ENCODE data around the gene KRI1. TPM values are rescaled to one million over a fixed set of nuclear protein-coding genes. Genes with fewer than 3 reads are reported as not detected.

Gene KRI1
- total RNA-seq, 2 donors from 2014 or later = 14.4 to 37.7 TPM

DNA sequence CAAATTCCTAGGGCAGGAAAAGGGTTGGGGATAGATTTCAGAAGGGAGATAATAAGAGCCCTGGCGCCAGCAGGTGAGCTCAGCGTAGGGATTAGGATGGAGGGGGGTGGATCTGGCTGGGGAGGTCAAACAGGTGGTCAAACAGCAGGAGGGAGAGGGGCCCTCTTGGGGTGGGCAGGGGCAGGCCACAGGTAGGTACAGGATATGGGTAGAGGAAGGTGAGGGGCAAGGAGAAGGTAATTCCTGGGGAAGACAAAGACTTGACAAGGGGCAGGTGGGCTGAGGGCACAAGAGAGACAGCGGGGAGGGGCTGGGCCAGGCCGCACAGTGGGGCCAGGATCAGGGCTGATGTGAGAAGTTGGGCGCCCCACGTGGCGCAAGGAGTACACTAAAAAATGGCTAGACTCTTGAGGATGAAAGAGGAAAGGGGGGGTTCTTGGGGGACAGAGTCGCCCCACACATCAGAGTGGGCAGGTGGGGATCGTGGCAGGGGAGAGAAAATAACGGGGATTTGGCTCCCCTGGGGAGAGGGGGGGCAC lies 713 bp downstream of the KRI1 start:
- H3K27me3 ChIP-seq (replicated peaks; ENCODE audit: insufficient read depth) = no peaks in the 10 kb centered on the region
- H3K4me1 ChIP-seq (ENCODE audit: control insufficient read depth in 1 of 2, low read depth in 2 of 2) = peaks cover 28 to 37% of the 10 kb centered on the region in 2 donors
- H3K9me3 ChIP-seq = no peaks in the 10 kb centered on the region
- H3K27ac ChIP-seq = peak overlapping the region; percentile 77 to 81
- peaks cover 3% of the 10 kb centered on the region for H3K36me3 ChIP-seq
- ATAC-seq (ENCODE audit: insufficient number of reproducible peaks, low FRiP score, low read depth) (no peak), DNase-seq (ENCODE audit: low spot score) (no peak)
- TF ChIP-seq, protein P1, sequence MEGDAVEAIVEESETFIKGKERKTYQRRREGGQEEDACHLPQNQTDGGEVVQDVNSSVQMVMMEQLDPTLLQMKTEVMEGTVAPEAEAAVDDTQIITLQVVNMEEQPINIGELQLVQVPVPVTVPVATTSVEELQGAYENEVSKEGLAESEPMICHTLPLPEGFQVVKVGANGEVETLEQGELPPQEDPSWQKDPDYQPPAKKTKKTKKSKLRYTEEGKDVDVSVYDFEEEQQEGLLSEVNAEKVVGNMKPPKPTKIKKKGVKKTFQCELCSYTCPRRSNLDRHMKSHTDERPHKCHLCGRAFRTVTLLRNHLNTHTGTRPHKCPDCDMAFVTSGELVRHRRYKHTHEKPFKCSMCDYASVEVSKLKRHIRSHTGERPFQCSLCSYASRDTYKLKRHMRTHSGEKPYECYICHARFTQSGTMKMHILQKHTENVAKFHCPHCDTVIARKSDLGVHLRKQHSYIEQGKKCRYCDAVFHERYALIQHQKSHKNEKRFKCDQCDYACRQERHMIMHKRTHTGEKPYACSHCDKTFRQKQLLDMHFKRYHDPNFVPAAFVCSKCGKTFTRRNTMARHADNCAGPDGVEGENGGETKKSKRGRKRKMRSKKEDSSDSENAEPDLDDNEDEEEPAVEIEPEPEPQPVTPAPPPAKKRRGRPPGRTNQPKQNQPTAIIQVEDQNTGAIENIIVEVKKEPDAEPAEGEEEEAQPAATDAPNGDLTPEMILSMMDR (IDR thresholded peaks at IDR 0.05) = no peak
- H3K4me3 ChIP-seq = peak overlapping the region; percentile 96

DNA sequence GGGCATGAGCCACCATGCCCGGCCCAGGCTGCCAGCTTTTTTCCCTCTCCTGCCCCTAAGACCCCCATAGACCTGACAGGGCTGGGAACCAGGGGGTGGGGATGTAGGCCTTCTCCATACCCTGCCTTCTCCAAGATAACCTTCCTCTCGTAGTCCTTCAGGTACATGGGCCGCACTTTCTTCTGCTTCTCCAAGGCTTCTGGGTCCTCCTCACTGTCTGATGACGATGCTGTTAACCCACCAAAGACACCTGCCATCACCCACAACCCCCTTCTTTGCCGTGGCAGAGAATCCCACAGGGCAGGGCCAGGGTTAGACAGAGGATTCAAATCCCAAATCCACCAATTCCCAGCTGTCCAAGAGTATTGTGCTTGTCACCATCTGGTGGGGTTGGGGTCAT lies 3.2 kb downstream of the KRI1 start:
- ATAC-seq (ENCODE audit: insufficient number of reproducible peaks, low FRiP score, low read depth) (no peak), DNase-seq (ENCODE audit: low spot score) (no peak)
- H3K36me3 ChIP-seq = peaks cover 25% of the 10 kb centered on the region
- no peaks in the 10 kb centered on the region for H3K27me3 ChIP-seq (replicated peaks; ENCODE audit: insufficient read depth)
- no peak overlapping the region for H3K27ac ChIP-seq
- peaks cover 17 to 24% of the 10 kb centered on the region in 2 donors for H3K4me1 ChIP-seq (ENCODE audit: control insufficient read depth in 1 of 2, low read depth in 2 of 2)
- H3K9me3 ChIP-seq = no peaks in the 10 kb centered on the region
- H3K4me3 ChIP-seq = no peak overlapping the region
- TF ChIP-seq, protein P1 (IDR thresholded peaks at IDR 0.05) = no peak

DNA sequence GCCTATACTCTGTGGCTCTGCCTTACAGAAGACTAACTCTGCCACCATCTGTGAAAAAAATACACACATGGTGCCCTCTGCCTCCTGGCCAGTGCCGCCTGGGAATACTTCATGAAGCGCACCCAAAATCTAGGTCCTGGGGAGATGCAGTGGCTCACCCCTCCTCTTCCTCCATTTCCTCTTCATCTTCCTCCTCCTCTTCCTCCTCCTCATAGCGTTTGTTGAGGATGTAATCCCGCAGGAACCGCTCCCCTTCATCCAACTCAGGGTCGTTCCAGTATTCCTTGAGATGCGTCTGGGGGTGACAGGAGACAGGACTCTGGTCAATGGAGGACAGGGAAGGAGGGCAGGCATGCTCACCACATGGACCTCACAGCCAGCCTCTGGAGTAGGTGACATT lies 5.7 kb downstream of the KRI1 start:
- Histone ChIP-seq H3K36me3 (peaks cover 41% of the 10 kb centered on the region), H3K27ac (no peak overlapping the region), H3K27me3 (replicated peaks; ENCODE audit: insufficient read depth) (no peaks in the 10 kb centered on the region), H3K9me3 (no peaks in the 10 kb centered on the region), H3K4me3 (no peak overlapping the region), H3K4me1 (ENCODE audit: control insufficient read depth in 1 of 2, low read depth in 2 of 2) (peaks cover 4 to 7% of the 10 kb centered on the region in 2 donors)
- ATAC-seq (ENCODE audit: insufficient number of reproducible peaks, low FRiP score, low read depth) (no peak), DNase-seq (ENCODE audit: low spot score) (no peak)
- TF ChIP-seq, protein P1 (IDR thresholded peaks at IDR 0.05) = no peak

DNA sequence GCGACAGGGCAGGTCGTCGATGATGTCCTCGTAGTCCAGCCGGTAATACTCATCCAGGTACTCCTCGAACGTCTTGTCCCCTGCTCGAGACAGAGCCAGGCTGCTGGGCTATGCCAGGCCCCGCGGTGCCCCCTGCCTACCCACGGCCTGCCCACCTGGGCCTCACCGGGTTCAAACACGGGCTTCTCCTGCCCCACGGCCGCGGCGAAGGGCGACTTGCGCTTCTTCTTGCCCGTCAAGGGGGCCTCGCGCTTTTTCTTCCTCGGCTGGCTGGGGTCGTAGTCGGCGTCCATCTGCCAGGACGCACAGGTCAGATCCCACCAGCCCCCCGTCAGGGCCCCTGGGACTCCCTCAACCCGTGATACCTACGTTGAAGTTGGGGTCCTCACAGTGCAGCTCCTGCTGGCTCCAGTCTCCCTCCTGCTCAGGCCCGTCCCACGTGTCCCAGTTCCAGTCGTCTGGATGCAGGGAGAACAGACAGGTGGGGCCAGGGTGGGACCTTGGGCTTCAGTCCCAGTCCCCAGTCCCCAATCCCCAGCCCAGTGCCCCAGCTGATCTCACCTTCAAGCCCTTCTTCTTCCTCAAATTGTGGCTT lies 8.1 kb downstream of the KRI1 start:
- Histone ChIP-seq H3K4me1 (ENCODE audit: control insufficient read depth in 1 of 2, low read depth in 2 of 2) (no peaks in the 10 kb centered on the region), H3K9me3 (no peaks in the 10 kb centered on the region), H3K27ac (no peak overlapping the region), H3K27me3 (replicated peaks; ENCODE audit: insufficient read depth) (no peaks in the 10 kb centered on the region), H3K4me3 (no peak overlapping the region), H3K36me3 (peaks cover 50% of the 10 kb centered on the region)
- DNase-seq (ENCODE audit: low spot score) = no peak
- ATAC-seq (ENCODE audit: insufficient number of reproducible peaks, low FRiP score, low read depth) = no peak
- TF ChIP-seq, protein P1 (IDR thresholded peaks at IDR 0.05) = no peak

DNA sequence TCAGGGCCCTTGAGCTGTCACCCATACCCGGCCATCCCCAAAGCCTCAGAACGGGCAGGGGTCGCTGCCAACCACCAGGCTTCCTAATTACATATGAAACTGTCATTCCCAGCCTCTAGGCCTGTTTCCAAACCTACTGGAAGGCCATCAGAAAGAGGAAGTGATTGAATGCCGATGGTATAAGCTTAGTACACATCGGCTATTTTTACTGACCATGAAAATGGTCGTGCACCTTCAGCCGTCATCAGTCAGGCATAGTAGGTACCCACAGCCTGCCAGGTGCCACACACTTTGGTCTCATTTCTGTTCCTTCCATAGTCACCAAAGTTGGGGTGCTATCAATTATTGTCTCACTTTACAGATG lies 10.2 kb downstream of the KRI1 start:
- no peak for ATAC-seq (ENCODE audit: insufficient number of reproducible peaks, low FRiP score, low read depth)
- H3K27me3 ChIP-seq (replicated peaks; ENCODE audit: insufficient read depth) = no peaks in the 10 kb centered on the region
- H3K27ac ChIP-seq = no peak overlapping the region
- TF ChIP-seq, protein P1 (IDR thresholded peaks at IDR 0.05) = no peak
- DNase-seq (ENCODE audit: low spot score) = no peak
- no peaks in the 10 kb centered on the region for H3K4me1 ChIP-seq (ENCODE audit: control insufficient read depth in 1 of 2, low read depth in 2 of 2)
- H3K4me3 ChIP-seq = no peak overlapping the region
- H3K36me3 ChIP-seq = peaks cover 59% of the 10 kb centered on the region
- no peaks in the 10 kb centered on the region for H3K9me3 ChIP-seq
